SK-N-SH treated with all-trans-retinoic acid at 6 μM for 48 hours (cell line): Measurements from ENCODE around the gene DNAH11.
"Not testable (repeated sequence)": the region's sequence is repeated elsewhere in the genome, so short reads cannot be mapped to it uniquely, and the experiment has no call there.

ENCODE experiments used
- ATAC-seq: fragments of 200-7000 bp; cut with Tn5 transposase; 3 replicates; pipeline ENCODE4 v1.9.1; 2020; ENCODE audit warnings: mild to moderate bottlenecking, moderate library complexity
- ARNTL ChIP-seq: fragments of 450-650 bp; formaldehyde crosslinking; IDR thresholded peaks from 2 replicates; pipeline ENCODE4 v1.5.0; 2020; ENCODE audit warnings: low read depth, mild to moderate bottlenecking, moderate library complexity, borderline replicate concordance
- BACH2 ChIP-seq: fragments of 250-450 bp; sonication (Bioruptor Pico); IDR thresholded peaks from 2 replicates; pipeline ENCODE4 v1.9.0; 2021; ENCODE audit warnings: mild to moderate bottlenecking, borderline replicate concordance
- CSDC2 ChIP-seq: fragments of 250-450 bp; sonication (Bioruptor Pico); IDR thresholded peaks from 2 replicates; pipeline ENCODE4 v1.5.0; 2020; ENCODE audit warnings: mild to moderate bottlenecking, moderate library complexity
- ESRRG ChIP-seq: fragments of 250-450 bp; sonication (Bioruptor Pico); IDR thresholded peaks from 2 replicates; pipeline ENCODE4 v1.6.1; 2021; ENCODE audit warnings: mild to moderate bottlenecking
- GLIS3 ChIP-seq: fragments of 250-450 bp; sonication (Bioruptor Pico); IDR thresholded peaks from 2 replicates; pipeline ENCODE4 v1.5.0; 2020; ENCODE audit warnings: mild to moderate bottlenecking, moderate library complexity
- ISL1 ChIP-seq: fragments of 250-450 bp; sonication (Bioruptor Pico); IDR thresholded peaks from 2 replicates; pipeline ENCODE4 v2.1.2; 2022; ENCODE audit warnings: mild to moderate bottlenecking, moderate library complexity
- OSR1 ChIP-seq: fragments of 250-450 bp; sonication (Bioruptor Pico); IDR thresholded peaks from 2 replicates; pipeline ENCODE4 v1.8.0; 2022; ENCODE audit warnings: moderate library complexity, mild to moderate bottlenecking, inconsistent platforms
- PPARA ChIP-seq: fragments of 250-450 bp; sonication (Bioruptor Pico); IDR thresholded peaks from 2 replicates; pipeline ENCODE4 v1.5.0; 2020; ENCODE audit warnings: mild to moderate bottlenecking, borderline replicate concordance
- RARB ChIP-seq: fragments of 250-450 bp; sonication (Bioruptor Pico); IDR thresholded peaks from 2 replicates; pipeline ENCODE4 v1.8.0; 2021; ENCODE audit warnings: mild to moderate bottlenecking, moderate library complexity
- SNAI2 ChIP-seq: fragments of 250-450 bp; sonication (Bioruptor Pico); IDR thresholded peaks from 2 replicates; pipeline ENCODE4 v1.5.0; 2020; ENCODE audit warnings: mild to moderate bottlenecking, moderate library complexity
- TCF4 ChIP-seq: fragments of 250-450 bp; sonication (Bioruptor Pico); IDR thresholded peaks from 2 replicates; pipeline ENCODE4 v1.8.0; 2021; ENCODE audit warnings: mild to moderate bottlenecking, moderate library complexity, borderline replicate concordance
- TOX ChIP-seq: fragments of 250-450 bp; sonication (Bioruptor Pico); IDR thresholded peaks from 2 replicates; pipeline ENCODE4 v1.8.0; 2021; ENCODE audit warnings: mild to moderate bottlenecking, moderate library complexity, borderline replicate concordance
- ZC3H10 ChIP-seq: fragments of 250-450 bp; sonication (Bioruptor Pico); IDR thresholded peaks from 2 replicates; pipeline ENCODE4 v1.5.1; 2021; ENCODE audit warnings: mild to moderate bottlenecking, moderate library complexity
- ZFP3 ChIP-seq: fragments of 250-450 bp; sonication (Bioruptor Pico); IDR thresholded peaks from 2 replicates; pipeline ENCODE4 v1.5.0; 2020; ENCODE audit warnings: mild to moderate bottlenecking, moderate library complexity
- ZFP30 ChIP-seq: fragments of 450-650 bp; formaldehyde crosslinking; IDR thresholded peaks from 2 replicates; pipeline ENCODE4 v1.5.0; 2022; ENCODE audit warnings: mild to moderate bottlenecking, moderate library complexity
- ZNF565 ChIP-seq: fragments of 450-650 bp; formaldehyde crosslinking; conservative IDR thresholded peaks from 2 replicates; pipeline ENCODE4 v1.5.0; 2020; ENCODE audit warnings: low read depth, mild to moderate bottlenecking, moderate library complexity
- ZNF70 ChIP-seq: fragments of 450-650 bp; formaldehyde crosslinking; IDR thresholded peaks from 2 replicates; pipeline ENCODE4 v1.5.0; 2020; ENCODE audit warnings: mild to moderate bottlenecking, moderate library complexity
- ZNF8 ChIP-seq: fragments of 450-650 bp; formaldehyde crosslinking; IDR thresholded peaks from 2 replicates; pipeline ENCODE4 v1.5.0; 2020; ENCODE audit warnings: mild to moderate bottlenecking, moderate library complexity
- TF ChIP-seq, protein P1 (sequence below): fragments of 250-450 bp; sonication (Bioruptor Pico); IDR thresholded peaks from 2 replicates; pipeline ENCODE4 v1.5.1; 2020; ENCODE audit warnings: low read depth, mild to moderate bottlenecking, moderate library complexity
- TF ChIP-seq, protein P2 (sequence below): fragments of 250-450 bp; sonication (Bioruptor Pico); IDR thresholded peaks from 2 replicates; pipeline ENCODE4 v1.8.0; 2020; ENCODE audit warnings: mild to moderate bottlenecking, moderate library complexity, borderline replicate concordance
- TF ChIP-seq, protein P3 (sequence below): fragments of 250-450 bp; sonication (Bioruptor Pico); IDR thresholded peaks from 2 replicates; pipeline ENCODE4 v1.5.0; 2020; ENCODE audit warnings: mild to moderate bottlenecking, moderate library complexity
- TF ChIP-seq, protein P4 (sequence below): fragments of 250-450 bp; sonication (Bioruptor Pico); IDR thresholded peaks from 2 replicates; pipeline ENCODE4 v1.5.1; 2021; ENCODE audit warnings: mild to moderate bottlenecking, moderate library complexity

Gene DNAH11

DNA sequence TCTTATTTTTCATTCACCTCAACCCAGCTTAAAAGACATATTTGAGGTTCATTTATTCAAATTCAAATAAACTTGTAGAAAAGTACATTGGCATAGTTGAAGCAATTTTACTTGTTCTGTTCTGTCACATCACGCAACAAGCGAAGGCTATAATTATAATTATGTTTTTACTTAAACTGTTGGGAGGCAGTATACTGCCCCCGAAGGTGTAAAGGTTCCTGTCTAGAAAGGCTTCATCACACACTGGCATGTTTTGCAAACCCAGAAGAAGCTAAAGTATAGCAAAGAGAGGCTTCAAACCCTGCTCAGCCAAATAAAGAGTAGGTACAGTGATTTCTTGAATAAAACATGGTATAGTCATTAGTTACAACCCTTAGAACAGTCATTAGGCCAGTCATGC, 340.2 kb downstream of the DNAH11 start:
- ATAC-seq: no peak
- TF ChIP-seq RARB (CRISPR knock-in tag): no peak
- no peak for TF ChIP-seq ZC3H10 (CRISPR knock-in tag)
- no peak for TF ChIP-seq ZFP30 (CRISPR knock-in tag)
- TF ChIP-seq, protein P1, sequence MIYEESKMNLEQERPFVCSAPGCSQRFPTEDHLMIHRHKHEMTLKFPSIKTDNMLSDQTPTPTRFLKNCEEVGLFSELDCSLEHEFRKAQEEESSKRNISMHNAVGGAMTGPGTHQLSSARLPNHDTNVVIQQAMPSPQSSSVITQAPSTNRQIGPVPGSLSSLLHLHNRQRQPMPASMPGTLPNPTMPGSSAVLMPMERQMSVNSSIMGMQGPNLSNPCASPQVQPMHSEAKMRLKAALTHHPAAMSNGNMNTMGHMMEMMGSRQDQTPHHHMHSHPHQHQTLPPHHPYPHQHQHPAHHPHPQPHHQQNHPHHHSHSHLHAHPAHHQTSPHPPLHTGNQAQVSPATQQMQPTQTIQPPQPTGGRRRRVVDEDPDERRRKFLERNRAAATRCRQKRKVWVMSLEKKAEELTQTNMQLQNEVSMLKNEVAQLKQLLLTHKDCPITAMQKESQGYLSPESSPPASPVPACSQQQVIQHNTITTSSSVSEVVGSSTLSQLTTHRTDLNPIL (CRISPR knock-in tag): no peak
- no peak for TF ChIP-seq TOX
- TF ChIP-seq ZNF565 (CRISPR knock-in tag): no peak
- TF ChIP-seq ARNTL (CRISPR knock-in tag): no peak

DNA sequence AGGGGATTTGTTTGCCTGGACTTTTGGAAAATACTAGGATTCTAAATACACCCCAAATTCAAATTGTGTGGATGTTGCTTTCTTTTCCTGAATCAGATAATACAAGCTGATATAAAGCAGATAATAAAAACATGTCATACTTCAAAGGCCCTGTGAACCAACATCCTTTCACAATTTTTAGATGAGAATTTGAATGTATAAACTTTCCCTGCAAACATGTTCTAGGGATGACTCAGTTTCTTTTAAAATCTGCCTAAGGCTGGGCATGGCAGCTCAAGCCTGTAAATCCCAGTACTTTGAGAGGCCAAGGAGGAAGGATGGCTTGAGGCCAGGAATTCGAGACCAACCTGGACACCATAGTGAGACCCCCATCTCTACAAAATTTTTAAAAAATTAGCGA, 340.7 kb downstream of the DNAH11 start:
- ATAC-seq: not testable (repeated sequence)

DNA sequence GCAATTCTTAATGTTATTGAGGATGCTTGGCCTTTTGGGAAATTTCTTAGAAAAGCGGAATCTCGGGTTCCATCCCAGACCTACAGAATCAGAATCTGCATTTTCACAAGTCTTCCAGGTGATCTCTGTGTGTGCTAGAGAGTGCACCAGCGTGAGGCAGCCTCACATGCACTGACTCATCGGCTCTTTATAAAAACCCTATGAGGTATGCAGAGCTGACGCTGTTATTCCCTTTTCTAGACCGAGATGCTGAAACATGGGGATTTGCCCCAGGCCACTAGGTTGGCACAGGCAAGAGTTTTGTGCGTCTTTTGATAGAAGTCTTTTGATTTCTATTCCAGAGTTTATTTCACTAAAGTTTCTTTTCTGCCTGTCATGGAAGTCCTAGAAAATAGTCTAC, 341.7 kb downstream of the DNAH11 start:
- no peak for ATAC-seq
- TF ChIP-seq SNAI2 (CRISPR knock-in tag) (no peak), BACH2 (CRISPR knock-in tag) (no peak), ZNF565 (CRISPR knock-in tag) (no peak), ZFP3 (CRISPR knock-in tag) (no peak), ESRRG (no peak), CSDC2 (no peak), ARNTL (CRISPR knock-in tag) (no peak), ZC3H10 (CRISPR knock-in tag) (no peak), RARB (CRISPR knock-in tag) (no peak), PPARA (CRISPR knock-in tag) (no peak), TOX (no peak)
- TF ChIP-seq, protein P1 (CRISPR knock-in tag): no peak
- TF ChIP-seq, all 23 proteins: peak for 0

DNA sequence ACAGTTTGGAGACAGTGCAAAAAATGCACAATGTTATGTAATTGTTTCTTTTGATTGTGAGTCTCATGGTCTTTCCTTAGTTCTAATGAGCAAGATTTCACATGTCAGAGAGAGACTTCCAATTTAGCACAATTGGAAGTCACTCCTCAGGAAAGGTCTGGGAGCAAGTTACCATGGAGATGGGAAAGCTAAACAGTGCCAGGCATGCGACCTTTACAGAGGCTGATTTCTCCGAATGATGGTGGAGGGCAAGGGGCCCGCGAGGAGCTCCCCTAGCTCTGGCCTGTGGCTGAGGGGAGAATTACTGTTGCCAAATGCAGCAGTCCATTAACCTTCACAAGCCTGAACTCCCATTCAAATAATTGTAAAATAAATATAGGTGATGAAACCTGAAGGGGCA, 343.6 kb downstream of the DNAH11 start:
- ATAC-seq: no peak
- TF ChIP-seq ZC3H10 (CRISPR knock-in tag) (no peak), OSR1 (CRISPR knock-in tag) (no peak), PPARA (CRISPR knock-in tag) (no peak), ZNF70 (CRISPR knock-in tag) (no peak), BACH2 (CRISPR knock-in tag) (no peak), ZNF8 (CRISPR knock-in tag) (no peak), TCF4 (CRISPR knock-in tag) (no peak), ZFP3 (CRISPR knock-in tag) (no peak), SNAI2 (CRISPR knock-in tag) (no peak), ISL1 (CRISPR knock-in tag) (no peak), ZFP30 (CRISPR knock-in tag) (no peak), ZNF565 (CRISPR knock-in tag) (no peak), RARB (CRISPR knock-in tag) (no peak), CSDC2 (no peak), ESRRG (no peak)
- TF ChIP-seq, protein P2, sequence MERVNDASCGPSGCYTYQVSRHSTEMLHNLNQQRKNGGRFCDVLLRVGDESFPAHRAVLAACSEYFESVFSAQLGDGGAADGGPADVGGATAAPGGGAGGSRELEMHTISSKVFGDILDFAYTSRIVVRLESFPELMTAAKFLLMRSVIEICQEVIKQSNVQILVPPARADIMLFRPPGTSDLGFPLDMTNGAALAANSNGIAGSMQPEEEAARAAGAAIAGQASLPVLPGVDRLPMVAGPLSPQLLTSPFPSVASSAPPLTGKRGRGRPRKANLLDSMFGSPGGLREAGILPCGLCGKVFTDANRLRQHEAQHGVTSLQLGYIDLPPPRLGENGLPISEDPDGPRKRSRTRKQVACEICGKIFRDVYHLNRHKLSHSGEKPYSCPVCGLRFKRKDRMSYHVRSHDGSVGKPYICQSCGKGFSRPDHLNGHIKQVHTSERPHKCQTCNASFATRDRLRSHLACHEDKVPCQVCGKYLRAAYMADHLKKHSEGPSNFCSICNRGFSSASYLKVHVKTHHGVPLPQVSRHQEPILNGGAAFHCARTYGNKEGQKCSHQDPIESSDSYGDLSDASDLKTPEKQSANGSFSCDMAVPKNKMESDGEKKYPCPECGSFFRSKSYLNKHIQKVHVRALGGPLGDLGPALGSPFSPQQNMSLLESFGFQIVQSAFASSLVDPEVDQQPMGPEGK: no peak
- TF ChIP-seq, protein P3, sequence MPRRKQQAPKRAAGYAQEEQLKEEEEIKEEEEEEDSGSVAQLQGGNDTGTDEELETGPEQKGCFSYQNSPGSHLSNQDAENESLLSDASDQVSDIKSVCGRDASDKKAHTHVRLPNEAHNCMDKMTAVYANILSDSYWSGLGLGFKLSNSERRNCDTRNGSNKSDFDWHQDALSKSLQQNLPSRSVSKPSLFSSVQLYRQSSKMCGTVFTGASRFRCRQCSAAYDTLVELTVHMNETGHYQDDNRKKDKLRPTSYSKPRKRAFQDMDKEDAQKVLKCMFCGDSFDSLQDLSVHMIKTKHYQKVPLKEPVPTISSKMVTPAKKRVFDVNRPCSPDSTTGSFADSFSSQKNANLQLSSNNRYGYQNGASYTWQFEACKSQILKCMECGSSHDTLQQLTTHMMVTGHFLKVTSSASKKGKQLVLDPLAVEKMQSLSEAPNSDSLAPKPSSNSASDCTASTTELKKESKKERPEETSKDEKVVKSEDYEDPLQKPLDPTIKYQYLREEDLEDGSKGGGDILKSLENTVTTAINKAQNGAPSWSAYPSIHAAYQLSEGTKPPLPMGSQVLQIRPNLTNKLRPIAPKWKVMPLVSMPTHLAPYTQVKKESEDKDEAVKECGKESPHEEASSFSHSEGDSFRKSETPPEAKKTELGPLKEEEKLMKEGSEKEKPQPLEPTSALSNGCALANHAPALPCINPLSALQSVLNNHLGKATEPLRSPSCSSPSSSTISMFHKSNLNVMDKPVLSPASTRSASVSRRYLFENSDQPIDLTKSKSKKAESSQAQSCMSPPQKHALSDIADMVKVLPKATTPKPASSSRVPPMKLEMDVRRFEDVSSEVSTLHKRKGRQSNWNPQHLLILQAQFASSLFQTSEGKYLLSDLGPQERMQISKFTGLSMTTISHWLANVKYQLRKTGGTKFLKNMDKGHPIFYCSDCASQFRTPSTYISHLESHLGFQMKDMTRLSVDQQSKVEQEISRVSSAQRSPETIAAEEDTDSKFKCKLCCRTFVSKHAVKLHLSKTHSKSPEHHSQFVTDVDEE (CRISPR knock-in tag): no peak

DNA sequence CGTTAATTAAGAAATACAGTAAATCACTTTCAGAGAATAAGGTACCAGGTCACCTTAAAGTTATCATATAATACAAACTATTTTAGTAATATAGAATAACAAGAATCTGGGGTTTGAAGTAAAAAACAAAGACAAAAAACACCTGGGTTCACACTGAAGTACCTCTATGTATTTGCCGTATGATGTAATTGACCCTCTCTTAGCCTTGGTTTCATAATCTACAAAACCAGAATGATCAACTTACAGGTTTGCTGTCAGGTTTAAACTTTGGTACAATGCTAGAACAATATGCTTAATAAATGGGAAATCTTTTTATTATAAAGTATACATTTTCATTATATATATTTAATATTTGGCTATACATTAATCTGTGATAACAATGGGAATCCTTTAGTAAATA, 344.5 kb downstream of the DNAH11 start:
- ATAC-seq: no peak
- TF ChIP-seq, protein P4, sequence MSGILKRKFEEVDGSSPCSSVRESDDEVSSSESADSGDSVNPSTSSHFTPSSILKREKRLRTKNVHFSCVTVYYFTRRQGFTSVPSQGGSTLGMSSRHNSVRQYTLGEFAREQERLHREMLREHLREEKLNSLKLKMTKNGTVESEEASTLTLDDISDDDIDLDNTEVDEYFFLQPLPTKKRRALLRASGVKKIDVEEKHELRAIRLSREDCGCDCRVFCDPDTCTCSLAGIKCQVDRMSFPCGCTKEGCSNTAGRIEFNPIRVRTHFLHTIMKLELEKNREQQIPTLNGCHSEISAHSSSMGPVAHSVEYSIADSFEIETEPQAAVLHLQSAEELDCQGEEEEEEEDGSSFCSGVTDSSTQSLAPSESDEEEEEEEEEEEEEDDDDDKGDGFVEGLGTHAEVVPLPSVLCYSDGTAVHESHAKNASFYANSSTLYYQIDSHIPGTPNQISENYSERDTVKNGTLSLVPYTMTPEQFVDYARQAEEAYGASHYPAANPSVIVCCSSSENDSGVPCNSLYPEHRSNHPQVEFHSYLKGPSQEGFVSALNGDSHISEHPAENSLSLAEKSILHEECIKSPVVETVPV (CRISPR knock-in tag): no peak
- TF ChIP-seq GLIS3 (CRISPR knock-in tag) (no peak), ISL1 (CRISPR knock-in tag) (no peak), ZNF70 (CRISPR knock-in tag) (no peak), SNAI2 (CRISPR knock-in tag) (no peak)
- TF ChIP-seq, protein P2: no peak
- TF ChIP-seq, protein P1 (CRISPR knock-in tag): no peak
